ENCODE results near the gene NRG2. TPM values are rescaled to one million over a fixed set of nuclear protein-coding genes. Genes with fewer than 3 reads are reported as not detected.

The NRG2 gene
- total RNA-seq, 1 donor from 2014 or later: 1.4 TPM

- Mint-ChIP-seq H3K4me3 (no peak overlapping the region), H3K27me3 (peaks cover 60% of the 10 kb centered on the region), H3K36me3 (no peaks in the 10 kb centered on the region), H3K4me1 (ENCODE audit: unreplicated experiment) (no peaks in the 10 kb centered on the region), H3K9me3 (no peaks in the 10 kb centered on the region), H3K27ac (no peak overlapping the region)
- TF ChIP-seq CTCF (conservative IDR thresholded peaks at IDR 0.05): no peak
- no peak for DNase-seq (ENCODE audit: extremely low spot score, unreplicated experiment)
Measured at GRCh38 chr5:139895647-139896046, 147.5 kb downstream of the NRG2 start.

GRCh38 chr5:139895046-139895445 is 148.1 kb downstream of the NRG2 start:
- no peak overlapping the region for H3K4me3 Mint-ChIP-seq
- peaks cover 59% of the 10 kb centered on the region for H3K27me3 Mint-ChIP-seq
- no peak for TF ChIP-seq CTCF (conservative IDR thresholded peaks at IDR 0.05)
- H3K4me1 Mint-ChIP-seq (ENCODE audit: unreplicated experiment): no peaks in the 10 kb centered on the region
- no peak overlapping the region for H3K27ac Mint-ChIP-seq
- DNase-seq (ENCODE audit: extremely low spot score, unreplicated experiment): no peak
- H3K36me3 Mint-ChIP-seq: no peaks in the 10 kb centered on the region
- H3K9me3 Mint-ChIP-seq: no peaks in the 10 kb centered on the region

GRCh38 chr5:139893873-139894272 is 149.2 kb downstream of the NRG2 start:
- H3K36me3 Mint-ChIP-seq: no peaks in the 10 kb centered on the region
- no peaks in the 10 kb centered on the region for H3K9me3 Mint-ChIP-seq
- H3K4me1 Mint-ChIP-seq (ENCODE audit: unreplicated experiment): no peaks in the 10 kb centered on the region
- no peak overlapping the region for H3K27ac Mint-ChIP-seq
- no peak for DNase-seq (ENCODE audit: extremely low spot score, unreplicated experiment)
- no peak for TF ChIP-seq CTCF (conservative IDR thresholded peaks at IDR 0.05)
- no peak overlapping the region for H3K4me3 Mint-ChIP-seq
- H3K27me3 Mint-ChIP-seq: peaks cover 49% of the 10 kb centered on the region

- H3K27me3 Mint-ChIP-seq: peaks cover 20% of the 10 kb centered on the region
- H3K36me3 Mint-ChIP-seq: no peaks in the 10 kb centered on the region
- DNase-seq (ENCODE audit: extremely low spot score, unreplicated experiment): no peak
- no peak overlapping the region for H3K4me3 Mint-ChIP-seq
- no peaks in the 10 kb centered on the region for H3K9me3 Mint-ChIP-seq
- no peak overlapping the region for H3K27ac Mint-ChIP-seq
- no peaks in the 10 kb centered on the region for H3K4me1 Mint-ChIP-seq (ENCODE audit: unreplicated experiment)
- no peak for TF ChIP-seq CTCF (conservative IDR thresholded peaks at IDR 0.05)
Measured at GRCh38 chr5:139889410-139889809, 153.7 kb downstream of the NRG2 start.

- H3K36me3 Mint-ChIP-seq: no peaks in the 10 kb centered on the region
- no peak overlapping the region for H3K4me3 Mint-ChIP-seq
- H3K27ac Mint-ChIP-seq: no peak overlapping the region
- TF ChIP-seq CTCF (conservative IDR thresholded peaks at IDR 0.05): no peak
- no peak for DNase-seq (ENCODE audit: extremely low spot score, unreplicated experiment)
- no peaks in the 10 kb centered on the region for H3K9me3 Mint-ChIP-seq
- peaks cover 25% of the 10 kb centered on the region for H3K27me3 Mint-ChIP-seq
- no peaks in the 10 kb centered on the region for H3K4me1 Mint-ChIP-seq (ENCODE audit: unreplicated experiment)
Measured at GRCh38 chr5:139888370-139888769, 154.7 kb downstream of the NRG2 start.

- H3K27me3 Mint-ChIP-seq: peaks cover 17% of the 10 kb centered on the region
- DNase-seq (ENCODE audit: extremely low spot score, unreplicated experiment): no peak
- H3K27ac Mint-ChIP-seq: no peak overlapping the region
- H3K9me3 Mint-ChIP-seq: no peaks in the 10 kb centered on the region
- H3K36me3 Mint-ChIP-seq: no peaks in the 10 kb centered on the region
- TF ChIP-seq CTCF (conservative IDR thresholded peaks at IDR 0.05): no peak
- no peaks in the 10 kb centered on the region for H3K4me1 Mint-ChIP-seq (ENCODE audit: unreplicated experiment)
- no peak overlapping the region for H3K4me3 Mint-ChIP-seq
Measured at GRCh38 chr5:139886213-139886612, 156.9 kb downstream of the NRG2 start.
